ENCODE measurements around the gene CNIH2.

CNIH2 gene

GRCh38 chr11:66258473-66258893 is 19.5 kb upstream of the CNIH2 start:
- Histone ChIP-seq H3K4me1 (ENCODE audit: control insufficient read depth in 1 of 2, insufficient read depth in 2 of 2, low read length in 2 of 2) (peaks cover 5 to 12% of the 10 kb centered on the region in 2 experiments), H3K4ac (ENCODE audit: low read depth, low read length) (peak overlapping the region; percentile 42), H2BK5ac (ENCODE audit: low read depth, low read length, poor library complexity) (no peak overlapping the region), H2AFZ (ENCODE audit: insufficient read depth, low read length, poor library complexity) (peak overlapping the region; percentile 89), H2BK120ac (ENCODE audit: insufficient read depth, low read length, poor library complexity) (peak overlapping the region; percentile 18), H3K14ac (ENCODE audit: low read length) (peak overlapping the region; percentile 85), H2AK5ac (ENCODE audit: low read length) (peak overlapping the region; percentile 86), H3K27me3 (ENCODE audit: insufficient read depth, low read length) (no peaks in the 10 kb centered on the region), H4K12ac (ENCODE audit: low read depth, low read length) (peak overlapping the region; percentile 95), H3K23ac (ENCODE audit: low read length) (no peak overlapping the region), H3K4me3 (ENCODE audit: low read depth, low read length) (peak overlapping the region; percentile 87), H4K8ac (ENCODE audit: low read depth, low read length) (peak overlapping the region; percentile 54), H3K18ac (ENCODE audit: low read length) (peak overlapping the region; percentile 67), H4K91ac (ENCODE audit: low read depth, low read length) (peak overlapping the region; percentile 7), H3K4me2 (ENCODE audit: low read length) (peak overlapping the region; percentile 94), H3K36me3 (ENCODE audit: control insufficient read depth in 1 of 2, insufficient read depth in 2 of 2, low read length in 2 of 2) (peaks cover 34 to 37% of the 10 kb centered on the region in 2 experiments), H2BK12ac (ENCODE audit: low read length) (no peak overlapping the region), H3K9ac (ENCODE audit: low read length) (peak overlapping the region; percentile 79), H3K79me2 (ENCODE audit: control insufficient read depth, insufficient read depth, low read length, poor library complexity) (peaks cover 10% of the 10 kb centered on the region), H3K79me1 (ENCODE audit: low read length) (peaks cover 12% of the 10 kb centered on the region), H3K9me3 (ENCODE audit: insufficient read depth, low read depth, low read length) (no peaks in the 10 kb centered on the region), H3K27ac (ENCODE audit: low read depth, low read length) (no peak overlapping the region)
- no peak for DNase-seq
- no CpG with 5 or more reads among the region's 28 CpGs for WGBS (ENCODE audit: extremely low coverage, insufficient coverage, insufficient read length)

- no peaks in the 10 kb centered on the region for H3K9me3 ChIP-seq (ENCODE audit: insufficient read depth, low read depth, low read length)
- H3K4me1 ChIP-seq (ENCODE audit: control insufficient read depth in 1 of 2, insufficient read depth in 2 of 2, low read length in 2 of 2): peaks cover 5 to 12% of the 10 kb centered on the region in 2 experiments
- peaks cover 41 to 44% of the 10 kb centered on the region in 2 experiments for H3K36me3 ChIP-seq (ENCODE audit: control insufficient read depth in 1 of 2, insufficient read depth in 2 of 2, low read length in 2 of 2)
- H3K79me2 ChIP-seq (ENCODE audit: control insufficient read depth, insufficient read depth, low read length, poor library complexity): peaks cover 10% of the 10 kb centered on the region
- H3K27ac ChIP-seq (ENCODE audit: low read depth, low read length): no peak overlapping the region
- H4K12ac ChIP-seq (ENCODE audit: low read depth, low read length): no peak overlapping the region
- H3K14ac ChIP-seq (ENCODE audit: low read length): no peak overlapping the region
- H4K91ac ChIP-seq (ENCODE audit: low read depth, low read length): no peak overlapping the region
- H4K8ac ChIP-seq (ENCODE audit: low read depth, low read length): no peak overlapping the region
- no peak overlapping the region for H2BK12ac ChIP-seq (ENCODE audit: low read length)
- no peak overlapping the region for H3K4me3 ChIP-seq (ENCODE audit: low read depth, low read length)
- H2BK120ac ChIP-seq (ENCODE audit: insufficient read depth, low read length, poor library complexity): no peak overlapping the region
- no peak overlapping the region for H3K4me2 ChIP-seq (ENCODE audit: low read length)
- H2AFZ ChIP-seq (ENCODE audit: insufficient read depth, low read length, poor library complexity): no peak overlapping the region
- WGBS (ENCODE audit: extremely low coverage, insufficient coverage, insufficient read length): no CpG with 5 or more reads among the region's 2 CpGs
- no peak overlapping the region for H3K23ac ChIP-seq (ENCODE audit: low read length)
- no peak overlapping the region for H2BK5ac ChIP-seq (ENCODE audit: low read depth, low read length, poor library complexity)
- H2AK5ac ChIP-seq (ENCODE audit: low read length): no peak overlapping the region
- no peak overlapping the region for H3K9ac ChIP-seq (ENCODE audit: low read length)
- H3K18ac ChIP-seq (ENCODE audit: low read length): no peak overlapping the region
- peaks cover 12% of the 10 kb centered on the region for H3K79me1 ChIP-seq (ENCODE audit: low read length)
- no peak overlapping the region for H3K4ac ChIP-seq (ENCODE audit: low read depth, low read length)
- no peak for DNase-seq
- H3K27me3 ChIP-seq (ENCODE audit: insufficient read depth, low read length): no peaks in the 10 kb centered on the region
Measured at GRCh38 chr11:66259225-66259624, 18.8 kb upstream of the CNIH2 start.

- H3K23ac ChIP-seq (ENCODE audit: low read length): no peak overlapping the region
- H3K36me3 ChIP-seq (ENCODE audit: control insufficient read depth in 1 of 2, insufficient read depth in 2 of 2, low read length in 2 of 2): peaks cover 49 to 52% of the 10 kb centered on the region in 2 experiments
- H3K14ac ChIP-seq (ENCODE audit: low read length): no peak overlapping the region
- no peak overlapping the region for H2BK5ac ChIP-seq (ENCODE audit: low read depth, low read length, poor library complexity)
- H3K18ac ChIP-seq (ENCODE audit: low read length): no peak overlapping the region
- H4K8ac ChIP-seq (ENCODE audit: low read depth, low read length): no peak overlapping the region
- H2BK12ac ChIP-seq (ENCODE audit: low read length): no peak overlapping the region
- no peak overlapping the region for H4K12ac ChIP-seq (ENCODE audit: low read depth, low read length)
- H3K79me2 ChIP-seq (ENCODE audit: control insufficient read depth, insufficient read depth, low read length, poor library complexity): peaks cover 10% of the 10 kb centered on the region
- no peaks in the 10 kb centered on the region for H3K27me3 ChIP-seq (ENCODE audit: insufficient read depth, low read length)
- H3K9me3 ChIP-seq (ENCODE audit: insufficient read depth, low read depth, low read length): no peaks in the 10 kb centered on the region
- H2AK5ac ChIP-seq (ENCODE audit: low read length): no peak overlapping the region
- H3K27ac ChIP-seq (ENCODE audit: low read depth, low read length): no peak overlapping the region
- H3K4me1 ChIP-seq (ENCODE audit: control insufficient read depth in 1 of 2, insufficient read depth in 2 of 2, low read length in 2 of 2): peaks cover 5 to 12% of the 10 kb centered on the region in 2 experiments
- H2BK120ac ChIP-seq (ENCODE audit: insufficient read depth, low read length, poor library complexity): no peak overlapping the region
- no peak for DNase-seq
- H3K9ac ChIP-seq (ENCODE audit: low read length): no peak overlapping the region
- no peak overlapping the region for H2AFZ ChIP-seq (ENCODE audit: insufficient read depth, low read length, poor library complexity)
- H3K4me2 ChIP-seq (ENCODE audit: low read length): no peak overlapping the region
- no peak overlapping the region for H3K4me3 ChIP-seq (ENCODE audit: low read depth, low read length)
- H3K4ac ChIP-seq (ENCODE audit: low read depth, low read length): no peak overlapping the region
- H3K79me1 ChIP-seq (ENCODE audit: low read length): peaks cover 12% of the 10 kb centered on the region
- no peak overlapping the region for H4K91ac ChIP-seq (ENCODE audit: low read depth, low read length)
- no CpG with 5 or more reads among the region's 4 CpGs for WGBS (ENCODE audit: extremely low coverage, insufficient coverage, insufficient read length)
Measured at GRCh38 chr11:66259956-66260355, 18.0 kb upstream of the CNIH2 start.

DNA sequence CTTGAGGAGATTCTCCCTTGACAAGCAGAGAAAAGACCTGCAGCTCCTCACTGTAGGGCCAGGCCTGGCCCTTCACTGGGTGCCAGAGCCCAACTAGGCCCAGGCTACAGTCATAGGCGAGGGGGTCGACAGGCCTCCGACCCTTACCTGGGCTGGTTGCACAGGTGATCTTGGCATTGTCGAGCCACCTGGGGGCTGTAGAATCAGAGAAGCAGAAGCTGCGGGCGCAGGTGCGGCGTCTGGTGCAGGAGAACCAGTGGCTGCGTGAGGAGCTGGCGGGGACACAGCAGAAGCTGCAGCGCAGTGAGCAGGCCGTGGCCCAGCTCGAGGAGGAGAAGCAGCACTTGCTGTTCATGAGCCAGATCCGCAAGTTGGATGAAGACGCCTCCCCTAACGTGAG is 16.4 kb upstream of the CNIH2 start:
- Histone ChIP-seq H4K8ac (ENCODE audit: low read depth, low read length) (no peak overlapping the region), H2AFZ (ENCODE audit: insufficient read depth, low read length, poor library complexity) (no peak overlapping the region), H3K23ac (ENCODE audit: low read length) (no peak overlapping the region), H2BK120ac (ENCODE audit: insufficient read depth, low read length, poor library complexity) (no peak overlapping the region), H3K4me2 (ENCODE audit: low read length) (no peak overlapping the region), H3K4me3 (ENCODE audit: low read depth, low read length) (no peak overlapping the region), H3K4me1 (ENCODE audit: control insufficient read depth in 1 of 2, insufficient read depth in 2 of 2, low read length in 2 of 2) (peaks cover 5 to 12% of the 10 kb centered on the region in 2 experiments), H4K91ac (ENCODE audit: low read depth, low read length) (no peak overlapping the region), H3K14ac (ENCODE audit: low read length) (no peak overlapping the region), H3K9me3 (ENCODE audit: insufficient read depth, low read depth, low read length) (no peaks in the 10 kb centered on the region), H3K4ac (ENCODE audit: low read depth, low read length) (no peak overlapping the region), H2BK5ac (ENCODE audit: low read depth, low read length, poor library complexity) (no peak overlapping the region), H3K18ac (ENCODE audit: low read length) (no peak overlapping the region), H2AK5ac (ENCODE audit: low read length) (no peak overlapping the region), H3K9ac (ENCODE audit: low read length) (no peak overlapping the region), H3K27ac (ENCODE audit: low read depth, low read length) (no peak overlapping the region), H3K36me3 (ENCODE audit: control insufficient read depth in 1 of 2, insufficient read depth in 2 of 2, low read length in 2 of 2) (peaks cover 65 to 67% of the 10 kb centered on the region in 2 experiments), H2BK12ac (ENCODE audit: low read length) (no peak overlapping the region), H3K79me2 (ENCODE audit: control insufficient read depth, insufficient read depth, low read length, poor library complexity) (peaks cover 10% of the 10 kb centered on the region), H4K12ac (ENCODE audit: low read depth, low read length) (no peak overlapping the region), H3K27me3 (ENCODE audit: insufficient read depth, low read length) (no peaks in the 10 kb centered on the region), H3K79me1 (ENCODE audit: low read length) (peaks cover 12% of the 10 kb centered on the region)
- no CpG with 5 or more reads among the region's 16 CpGs for WGBS (ENCODE audit: extremely low coverage, insufficient coverage, insufficient read length)
- DNase-seq: no peak

All from trophoblast cell (in vitro differentiated cells and primary cell).